HEK293 (cell line): Measurements from ENCODE around the gene QSER1.

ENCODE experiments used
- CTCF ChIA-PET: fragments of 350-600 bp; formaldehyde crosslinking; extraction: SDS; loops from one replicate; lab custom pipeline; 2021; ENCODE audit warnings: antibody characterized with exemption; lab: Yijun Ruan, JAX
- POLR2A ChIA-PET: fragments of 300-600 bp; formaldehyde crosslinking; extraction: SDS; loops from one replicate; lab custom pipeline; 2020; ENCODE audit warnings: antibody characterized with exemption, inconsistent platforms; lab: Yijun Ruan, JAX
- H3K27ac ChIP-seq: fragments of 200-500 bp; sonication (Bioruptor generic); 2 replicates; pipeline ENCODE4 v1.5.1; 2014; ENCODE audit warnings: low read depth, low read length, control low read depth, inconsistent platforms; ENCODE audit errors: extremely low read depth
- H3K36me3 ChIP-seq, 2 experiments: fragments of 200-500 bp in 1 of 2; sonication (Bioruptor generic) in 1 of 2; 1 replicate in 1 of 2; 2 replicates in 1 of 2; pipeline ENCODE4 v1.5.1; 2014 to 2017; ENCODE audit warnings: inconsistent platforms in 2 of 2, low read length in 2 of 2; ENCODE audit not compliant: control insufficient read depth in 2 of 2, insufficient read depth in 1 of 2
- H3K4me1 ChIP-seq: fragments of 200-500 bp; sonication (Bioruptor generic); 2 replicates; pipeline ENCODE4 v1.5.1; 2014; ENCODE audit warnings: mild to moderate bottlenecking, low read length, inconsistent platforms; ENCODE audit not compliant: control insufficient read depth, insufficient read depth
- H3K4me3 ChIP-seq: 2 replicates; pipeline ENCODE4 v1.5.1; 2011; ENCODE audit warnings: low read depth, mild to moderate bottlenecking, control low read depth, low read length, moderate library complexity
- H3K9me3 ChIP-seq: fragments of 200-500 bp; sonication (Bioruptor generic); 2 replicates; pipeline ENCODE4 v1.5.1; 2014; ENCODE audit warnings: low read depth, low read length, inconsistent platforms; ENCODE audit not compliant: control insufficient read depth, insufficient read depth
- HOXD13 ChIP-seq: sonication (generic); formaldehyde crosslinking; IDR thresholded peaks from 2 replicates; pipeline ENCODE4 v1.8.0; 2022; ENCODE audit warnings: missing genetic modification reagents, borderline replicate concordance
- MEIS1 ChIP-seq: sonication (generic); formaldehyde crosslinking; IDR thresholded peaks from 2 replicates; pipeline ENCODE4 v1.8.1; 2022; ENCODE audit warnings: missing genetic modification reagents, mild to moderate bottlenecking, borderline replicate concordance
- PRDM1 ChIP-seq: fragments of 450-650 bp; formaldehyde crosslinking; IDR thresholded peaks from 2 replicates; pipeline ENCODE4; 2016; ENCODE audit warnings: missing biosample characterization, missing genetic modification characterization
- PRDM6 ChIP-seq: fragments of 450-650 bp; formaldehyde crosslinking; IDR thresholded peaks from 2 replicates; pipeline ENCODE4 v1.5.1; 2017; ENCODE audit warnings: missing biosample characterization, missing genetic modification characterization
- WT1 ChIP-seq: fragments of 450-650 bp; formaldehyde crosslinking; IDR thresholded peaks from 2 replicates; pipeline ENCODE4 v1.5.1; 2016; ENCODE audit warnings: missing biosample characterization, missing genetic modification characterization
- YY2 ChIP-seq: fragments of 450-650 bp; formaldehyde crosslinking; IDR thresholded peaks from 2 replicates; pipeline ENCODE4 v1.5.1; 2016; ENCODE audit warnings: missing biosample characterization, missing genetic modification characterization
- ZFHX2 ChIP-seq: fragments of 450-650 bp; formaldehyde crosslinking; conservative IDR thresholded peaks from 2 replicates; pipeline ENCODE4 v1.5.1; 2016; ENCODE audit warnings: missing biosample characterization, missing genetic modification characterization
- ZFP3 ChIP-seq: fragments of 450-650 bp; formaldehyde crosslinking; IDR thresholded peaks from 2 replicates; pipeline ENCODE4 v1.5.1; 2016; ENCODE audit warnings: low read depth, missing biosample characterization, missing genetic modification characterization
- ZNF169 ChIP-seq: fragments of 450-650 bp; formaldehyde crosslinking; IDR thresholded peaks from 2 replicates; pipeline ENCODE4 v1.5.1; 2016; ENCODE audit warnings: missing biosample characterization, missing genetic modification characterization
- ZNF239 ChIP-seq: fragments of 450-650 bp; formaldehyde crosslinking; IDR thresholded peaks from 2 replicates; pipeline ENCODE4 v1.5.1; 2016; ENCODE audit warnings: missing biosample characterization, missing genetic modification characterization
- ZNF24 ChIP-seq: fragments of 450-650 bp; formaldehyde crosslinking; IDR thresholded peaks from 2 replicates; pipeline ENCODE4 v1.5.1; 2016; ENCODE audit warnings: missing biosample characterization, missing genetic modification characterization
- ZNF302 ChIP-seq: fragments of 450-650 bp; formaldehyde crosslinking; IDR thresholded peaks from 2 replicates; pipeline ENCODE4 v1.5.1; 2016; ENCODE audit warnings: missing biosample characterization, missing genetic modification characterization, low read depth
- ZNF391 ChIP-seq: fragments of 450-650 bp; formaldehyde crosslinking; IDR thresholded peaks from 2 replicates; pipeline ENCODE4 v1.5.1; 2016; ENCODE audit warnings: low read depth, missing biosample characterization, missing genetic modification characterization, borderline replicate concordance
- ZNF518A ChIP-seq: fragments of 450-650 bp; formaldehyde crosslinking; conservative IDR thresholded peaks from 2 replicates; pipeline ENCODE4 v1.5.1; 2016; ENCODE audit warnings: low read depth, missing biosample characterization, missing genetic modification characterization
- ZNF639 ChIP-seq: fragments of 450-650 bp; formaldehyde crosslinking; IDR thresholded peaks from 2 replicates; pipeline ENCODE4 v1.5.1; 2016; ENCODE audit warnings: missing biosample characterization, missing genetic modification characterization
- ZNF664 ChIP-seq: fragments of 450-650 bp; formaldehyde crosslinking; IDR thresholded peaks from 2 replicates; pipeline ENCODE4 v1.5.1; 2016; ENCODE audit warnings: missing biosample characterization, missing genetic modification characterization
- ZNF670 ChIP-seq: fragments of 450-650 bp; formaldehyde crosslinking; IDR thresholded peaks from 2 replicates; pipeline ENCODE4 v1.5.1; 2016; ENCODE audit warnings: missing biosample characterization, missing genetic modification characterization, low read depth
- TF ChIP-seq, protein P1 (sequence below): fragments of 450-650 bp; formaldehyde crosslinking; IDR thresholded peaks from 2 replicates; pipeline ENCODE4 v1.5.1; 2016; ENCODE audit warnings: missing biosample characterization, missing genetic modification characterization
- TF ChIP-seq, protein P2 (sequence below): fragments of 450-650 bp; formaldehyde crosslinking; IDR thresholded peaks from 2 replicates; pipeline ENCODE4 v1.5.1; 2017; ENCODE audit warnings: missing biosample characterization, missing genetic modification characterization
- TF ChIP-seq, protein P3 (sequence below): fragments of 450-650 bp; formaldehyde crosslinking; IDR thresholded peaks from 2 replicates; pipeline ENCODE4 v1.5.1; 2016; ENCODE audit warnings: missing biosample characterization, missing genetic modification characterization

Gene QSER1

DNA sequence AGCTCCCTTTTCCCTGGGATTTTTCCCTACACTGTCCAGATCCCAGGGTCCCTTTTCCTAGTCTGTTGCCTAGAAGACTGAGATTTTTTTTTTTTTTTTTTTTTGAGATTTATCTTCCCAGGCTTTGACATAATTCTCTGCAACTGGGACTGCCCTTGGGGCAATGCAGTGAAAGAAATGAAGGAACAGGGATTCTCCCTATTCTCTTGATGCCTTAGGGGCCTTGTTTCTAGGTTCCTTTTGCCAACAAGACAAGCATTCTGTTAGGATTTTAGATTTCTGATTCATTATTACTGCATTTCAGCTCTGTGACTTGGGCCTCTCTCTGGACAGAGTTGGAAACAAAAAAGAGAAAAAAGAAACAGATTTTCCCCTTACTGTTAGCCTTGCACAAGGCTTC, 47.3 kb downstream of the QSER1 start (continued):
- TF ChIP-seq, protein P1, sequence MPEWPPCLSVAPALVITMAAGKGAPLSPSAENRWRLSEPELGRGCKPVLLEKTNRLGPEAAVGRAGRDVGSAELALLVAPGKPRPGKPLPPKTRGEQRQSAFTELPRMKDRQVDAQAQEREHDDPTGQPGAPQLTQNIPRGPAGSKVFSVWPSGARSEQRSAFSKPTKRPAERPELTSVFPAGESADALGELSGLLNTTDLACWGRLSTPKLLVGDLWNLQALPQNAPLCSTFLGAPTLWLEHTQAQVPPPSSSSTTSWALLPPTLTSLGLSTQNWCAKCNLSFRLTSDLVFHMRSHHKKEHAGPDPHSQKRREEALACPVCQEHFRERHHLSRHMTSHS (tag by site-specific recombination), result no peak
- TF ChIP-seq ZNF518A (tag by site-specific recombination), result no peak
- TF ChIP-seq ZNF664, result no peak
- TF ChIP-seq YY2 (tag by site-specific recombination), result no peak
- no peak for TF ChIP-seq ZNF24 (tag by site-specific recombination)
- no peak for TF ChIP-seq PRDM1 (tag by site-specific recombination)
- no peak for TF ChIP-seq HOXD13
- no peak for TF ChIP-seq ZNF239

DNA sequence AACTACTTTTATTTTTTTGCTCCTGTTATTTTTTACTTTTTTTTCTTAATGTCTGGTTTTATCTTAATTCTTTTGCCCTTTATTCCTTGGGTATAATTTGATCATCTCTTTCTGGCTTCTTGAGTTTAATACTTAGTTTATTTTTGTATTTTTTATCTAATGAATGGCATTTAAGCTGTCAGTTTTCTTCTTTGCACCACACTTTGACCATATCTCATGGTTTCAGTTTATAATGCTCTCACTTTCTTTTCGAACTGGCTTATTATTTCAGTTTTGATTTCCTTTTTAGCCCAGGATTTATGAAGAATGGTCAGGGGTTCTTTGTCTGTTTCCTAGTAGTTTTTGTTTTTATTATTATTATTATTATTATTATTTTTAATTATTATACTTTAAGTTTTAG, 48.3 kb downstream of the QSER1 start:
- H3K9me3 ChIP-seq, result no peaks in the 10 kb centered on the region
- H3K27ac ChIP-seq, result no peak overlapping the region
- peaks cover 6 to 17% of the 10 kb centered on the region in 2 experiments; a peak in 2 of 3 replicates for H3K36me3 ChIP-seq
- ChIA-PET CTCF (no interaction called here), POLR2A (no interaction called here)
- H3K4me1 ChIP-seq, result no peaks in the 10 kb centered on the region
- TF ChIP-seq ZNF169 (no peak), ZNF391 (tag by site-specific recombination) (no peak), ZFP3 (tag by site-specific recombination) (no peak), ZNF302 (tag by site-specific recombination) (no peak), WT1 (tag by site-specific recombination) (no peak), MEIS1 (no peak), ZNF670 (tag by site-specific recombination) (no peak)
- TF ChIP-seq, protein P2, sequence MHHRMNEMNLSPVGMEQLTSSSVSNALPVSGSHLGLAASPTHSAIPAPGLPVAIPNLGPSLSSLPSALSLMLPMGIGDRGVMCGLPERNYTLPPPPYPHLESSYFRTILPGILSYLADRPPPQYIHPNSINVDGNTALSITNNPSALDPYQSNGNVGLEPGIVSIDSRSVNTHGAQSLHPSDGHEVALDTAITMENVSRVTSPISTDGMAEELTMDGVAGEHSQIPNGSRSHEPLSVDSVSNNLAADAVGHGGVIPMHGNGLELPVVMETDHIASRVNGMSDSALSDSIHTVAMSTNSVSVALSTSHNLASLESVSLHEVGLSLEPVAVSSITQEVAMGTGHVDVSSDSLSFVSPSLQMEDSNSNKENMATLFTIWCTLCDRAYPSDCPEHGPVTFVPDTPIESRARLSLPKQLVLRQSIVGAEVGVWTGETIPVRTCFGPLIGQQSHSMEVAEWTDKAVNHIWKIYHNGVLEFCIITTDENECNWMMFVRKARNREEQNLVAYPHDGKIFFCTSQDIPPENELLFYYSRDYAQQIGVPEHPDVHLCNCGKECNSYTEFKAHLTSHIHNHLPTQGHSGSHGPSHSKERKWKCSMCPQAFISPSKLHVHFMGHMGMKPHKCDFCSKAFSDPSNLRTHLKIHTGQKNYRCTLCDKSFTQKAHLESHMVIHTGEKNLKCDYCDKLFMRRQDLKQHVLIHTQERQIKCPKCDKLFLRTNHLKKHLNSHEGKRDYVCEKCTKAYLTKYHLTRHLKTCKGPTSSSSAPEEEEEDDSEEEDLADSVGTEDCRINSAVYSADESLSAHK (tag by site-specific recombination), result no peak
- no peak overlapping the region for H3K4me3 ChIP-seq

DNA sequence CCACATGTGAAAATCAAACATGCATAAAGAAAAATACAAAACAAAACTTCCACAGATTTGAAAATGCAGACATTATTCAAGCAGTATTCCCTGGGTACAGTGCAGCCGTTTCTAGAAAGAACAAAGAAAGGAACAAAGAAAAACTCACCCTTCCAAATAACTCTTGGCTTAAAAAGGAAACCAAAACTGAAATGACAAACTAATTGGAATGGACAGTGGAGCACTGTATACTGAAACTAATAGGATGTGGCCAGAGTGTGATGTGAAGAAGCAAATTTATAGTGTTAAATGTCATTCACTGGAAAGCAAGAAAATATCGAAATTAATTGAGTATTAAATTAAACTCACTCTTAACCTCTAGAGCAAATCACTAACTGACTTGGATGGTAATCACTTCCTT, 55.4 kb downstream of the QSER1 start:
- no peaks in the 10 kb centered on the region for H3K9me3 ChIP-seq
- POLR2A ChIA-PET, result no interaction called here
- H3K4me1 ChIP-seq, result no peaks in the 10 kb centered on the region
- CTCF ChIA-PET, result interaction anchor here (0.7 to 1.0 kb wide), 2 partner anchors 139 to 574 kb away, joined by 3 to 4 read pairs; no protein-coding TSS in a partner anchor
- no peak overlapping the region for H3K4me3 ChIP-seq
- no peak overlapping the region for H3K27ac ChIP-seq
- H3K36me3 ChIP-seq, result no peaks in the 10 kb centered on the region
- no peak for TF ChIP-seq ZNF639 (tag by site-specific recombination)
- TF ChIP-seq ZFHX2, result no peak
- TF ChIP-seq, protein P3, sequence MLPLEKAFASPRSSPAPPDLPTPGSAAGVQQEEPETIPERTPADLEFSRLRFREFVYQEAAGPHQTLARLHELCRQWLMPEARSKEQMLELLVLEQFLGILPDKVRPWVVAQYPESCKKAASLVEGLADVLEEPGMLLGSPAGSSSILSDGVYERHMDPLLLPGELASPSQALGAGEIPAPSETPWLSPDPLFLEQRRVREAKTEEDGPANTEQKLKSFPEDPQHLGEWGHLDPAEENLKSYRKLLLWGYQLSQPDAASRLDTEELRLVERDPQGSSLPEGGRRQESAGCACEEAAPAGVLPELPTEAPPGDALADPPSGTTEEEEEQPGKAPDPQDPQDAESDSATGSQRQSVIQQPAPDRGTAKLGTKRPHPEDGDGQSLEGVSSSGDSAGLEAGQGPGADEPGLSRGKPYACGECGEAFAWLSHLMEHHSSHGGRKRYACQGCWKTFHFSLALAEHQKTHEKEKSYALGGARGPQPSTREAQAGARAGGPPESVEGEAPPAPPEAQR (tag by site-specific recombination), result no peak
- TF ChIP-seq PRDM6 (tag by site-specific recombination), result no peak
